ENCODE data around the gene WBP1L. TPM values are rescaled to one million over a fixed set of nuclear protein-coding genes. Genes with fewer than 3 reads are reported as not detected.

Gene WBP1L
- total and polyA plus RNA-seq, 2 of the 13 experiments (the other 11 are each of a cell fraction or from before 2014, with no cell fraction given) = 8.3 to 12.3 TPM

- H4K20me1 ChIP-seq (ENCODE audit: insufficient read depth, low read length) = no peaks in the 10 kb centered on the region
- H3K9ac ChIP-seq (ENCODE audit: insufficient read depth, low read depth, low read length) = no peak overlapping the region
- H3K4me2 ChIP-seq (ENCODE audit: low read depth, low read length) = no peak overlapping the region
- CTCF ChIA-PET (ENCODE audit: low intra/inter-chr PET ratio, low total read pairs) = no interaction called here
- no peaks in the 10 kb centered on the region for H3K9me3 ChIP-seq (ENCODE audit: low read length)
- DNase-seq (ENCODE audit: low spot score) (no peak), ATAC-seq (no peak), FAIRE-seq (no peak)
- H3K4me3 ChIP-seq (replicated peaks in 1 of 3; ENCODE audit: insufficient read depth in 1 of 3, low read depth in 2 of 3, low read length in 3 of 3) = no peak overlapping the region
- intact Hi-C loops (cut with micrococcal nuclease; ENCODE audit: unreplicated experiment) (no loop called here), in situ Hi-C loops (cut with HindIII; ENCODE audit: extremely low pct_ligation_motif_present, low pct_unique_long_range_greater_than_20kb) (loop anchor here (10.0 kb wide), 1 partner anchor 184 kb away; no protein-coding TSS in a partner anchor)
- POLR2A ChIA-PET = interaction anchor here (0.6 to 0.9 kb wide), 2 partner anchors 23 to 471 kb away, joined by 3 read pairs; partner anchors contain the start of gene WBP1L
- H3K79me2 ChIP-seq (ENCODE audit: insufficient read depth, low read length) = peaks cover 46% of the 10 kb centered on the region
- no peaks in the 10 kb centered on the region for H3K27me3 ChIP-seq (ENCODE audit: control insufficient read depth in 1 of 2, insufficient read depth in 2 of 2, low read length in 2 of 2)
- peak overlapping the region; percentile 40 for H3K27ac ChIP-seq (ENCODE audit: extremely low read length, insufficient read depth, low read length)
- BruUV-seq (replicated peaks) = no TSS peak
- WGBS (ENCODE audit: low lambda C conversion rate) = 89% methylated on average over 6 of the region's 6 CpGs
- no peak overlapping the region for H2AFZ ChIP-seq (ENCODE audit: low read length)
- TF ChIP-seq DDIT3 (CRISPR knock-in tag; IDR thresholded peaks at IDR 0.05) (no peak), ZNF263 (CRISPR knock-in tag; IDR thresholded peaks at IDR 0.05) (0 out of 2 replicates have a peak, but pooled peaks have one; percentile 28)
- H3K4me1 ChIP-seq (ENCODE audit: insufficient read depth, low read length) = peaks cover 53% of the 10 kb centered on the region
- H3K36me3 ChIP-seq (replicated peaks in 1 of 2; ENCODE audit: control insufficient read depth in 1 of 2, insufficient read depth in 2 of 2, low read length in 2 of 2) = peaks cover 0 to 15% of the 10 kb centered on the region in 2 experiments; a peak in 1 of 5 replicates
These were observed 22.9 kb upstream of the WBP1L start for GRCh38 chr10:102720775-102721301.

- H4K20me1 ChIP-seq (ENCODE audit: insufficient read depth, low read length) = no peaks in the 10 kb centered on the region
- peaks cover 42% of the 10 kb centered on the region for H3K4me1 ChIP-seq (ENCODE audit: insufficient read depth, low read length)
- H3K27ac ChIP-seq (ENCODE audit: extremely low read length, insufficient read depth, low read length) = no peak overlapping the region
- no peak for TF ChIP-seq NR0B2 (CRISPR knock-in tag; IDR thresholded peaks at IDR 0.05)
- no peaks in the 10 kb centered on the region for H3K27me3 ChIP-seq (ENCODE audit: control insufficient read depth in 1 of 2, insufficient read depth in 2 of 2, low read length in 2 of 2)
- FAIRE-seq (no peak), DNase-seq (ENCODE audit: low spot score) (no peak), ATAC-seq (no peak)
- in situ Hi-C loops (cut with HindIII; ENCODE audit: extremely low pct_ligation_motif_present, low pct_unique_long_range_greater_than_20kb) (loop anchor here (10.0 kb wide), 1 partner anchor 183 kb away; no protein-coding TSS in a partner anchor), intact Hi-C loops (cut with micrococcal nuclease; ENCODE audit: unreplicated experiment) (no loop called here)
- no peak overlapping the region for H2AFZ ChIP-seq (ENCODE audit: low read length)
- WGBS (ENCODE audit: low lambda C conversion rate) = 90% methylated on average over 4 of the region's 4 CpGs
- BruUV-seq (replicated peaks) = no TSS peak
- no peaks in the 10 kb centered on the region for H3K9me3 ChIP-seq (ENCODE audit: low read length)
- no peak overlapping the region for H3K4me2 ChIP-seq (ENCODE audit: low read depth, low read length)
- ChIA-PET CTCF (ENCODE audit: low intra/inter-chr PET ratio, low total read pairs) (no interaction called here), POLR2A (no interaction called here)
- peaks cover 37% of the 10 kb centered on the region for H3K79me2 ChIP-seq (ENCODE audit: insufficient read depth, low read length)
- H3K4me3 ChIP-seq (replicated peaks in 1 of 3; ENCODE audit: insufficient read depth in 1 of 3, low read depth in 2 of 3, low read length in 3 of 3) = no peak overlapping the region
- H3K36me3 ChIP-seq (replicated peaks in 1 of 2; ENCODE audit: control insufficient read depth in 1 of 2, insufficient read depth in 2 of 2, low read length in 2 of 2) = peaks cover 5 to 23% of the 10 kb centered on the region in 2 experiments
- H3K9ac ChIP-seq (ENCODE audit: insufficient read depth, low read depth, low read length) = 0 out of 2 replicates have a peak overlapping the region, but pooled peaks have one; percentile 15
These were observed 21.8 kb upstream of the WBP1L start for GRCh38 chr10:102721954-102722353.
